SK-N-SH (cell line): Measurements from ENCODE around the gene OR10A3. TPM values are rescaled to one million over a fixed set of nuclear protein-coding genes. Genes with fewer than 3 reads are reported as not detected.

Experiments
- CTCF ChIA-PET: fragments of 300-600, 350-600 bp; formaldehyde crosslinking; extraction: SDS; loops from one replicate; lab custom pipeline; 2021; lab: Yijun Ruan, JAX
- POLR2A ChIA-PET: fragments of 350-600 bp; sonication (Branson Sonifier 250); formaldehyde crosslinking; extraction: SDS; loops from one replicate; lab custom pipeline; 2020; ENCODE audit warnings: antibody characterized with exemption, inconsistent platforms; lab: Yijun Ruan, JAX
- DNase-seq: peaks from one replicate; pipeline ENCODE4 v3.0.0; 2012
- H2AFZ ChIP-seq: fragments of 200-600 bp; sonication (generic); 2 replicates; pipeline ENCODE4 v1.8.1; 2016; ENCODE audit warnings: antibody characterized with exemption, mild to moderate bottlenecking, low read depth
- H3F3A ChIP-seq: fragments of 200-600 bp; sonication (generic); replicated peaks from 2 replicates; pipeline ENCODE3; 2016; ENCODE audit warnings: antibody characterized with exemption, mild to moderate bottlenecking; ENCODE audit not compliant: insufficient read depth
- H3K27ac ChIP-seq, 2 experiments: fragments of 200-500 bp in 1 of 2; fragments of 200-600 bp in 1 of 2; sonication (Bioruptor generic) in 1 of 2; sonication (generic), shearing (Covaris generic) in 1 of 2; 2 replicates each; pipeline versions ENCODE4 v1.5.1 to v1.6.1; 2014 to 2016; ENCODE audit warnings: low read depth in 2 of 2, inconsistent platforms in 1 of 2, low read length in 1 of 2, mild to moderate bottlenecking in 1 of 2, mixed read lengths in 1 of 2
- H3K27me3 ChIP-seq: fragments of 200-600 bp; sonication (generic), shearing (Covaris generic); 2 replicates; pipeline ENCODE4 v1.6.1; 2016; ENCODE audit warnings: mixed run types; ENCODE audit not compliant: insufficient read depth
- H3K36me3 ChIP-seq, 2 experiments: fragments of 200-500 bp in 1 of 2; fragments of 200-600 bp in 1 of 2; sonication (Bioruptor generic) in 1 of 2; sonication (generic) in 1 of 2; replicated peaks in 1 of 2; 2 replicates each; pipeline versions ENCODE3 to v1.5.1; 2014 to 2016; ENCODE audit warnings: low read length in 1 of 2, mild to moderate bottlenecking in 1 of 2; ENCODE audit not compliant: insufficient read depth in 2 of 2, control insufficient read depth in 1 of 2
- H3K4me1 ChIP-seq, 2 experiments: fragments of 200-500 bp in 1 of 2; fragments of 200-600 bp in 1 of 2; sonication (Bioruptor generic) in 1 of 2; sonication (generic), shearing (Covaris generic) in 1 of 2; 2 replicates each; pipeline versions ENCODE4 v1.5.1 to v1.6.1; 2014 to 2016; ENCODE audit warnings: low read depth in 1 of 2, low read length in 1 of 2, mixed run types in 1 of 2; ENCODE audit not compliant: insufficient read depth in 2 of 2, control insufficient read depth in 1 of 2
- H3K4me2 ChIP-seq: fragments of 200-600 bp; sonication (generic), shearing (Covaris generic); 2 replicates; pipeline ENCODE4 v1.6.1; 2017; ENCODE audit warnings: mixed run types
- H3K4me3 ChIP-seq, 2 experiments: fragments of 200-500 bp in 1 of 2; fragments of 200-600 bp in 1 of 2; sonication (Bioruptor generic) in 1 of 2; sonication (generic), shearing (Covaris generic) in 1 of 2; 2 replicates each; pipeline versions ENCODE4 v1.5.1 to v1.8.1; 2014 to 2016; ENCODE audit warnings: low read depth in 2 of 2, inconsistent platforms in 1 of 2, low read length in 1 of 2, mild to moderate bottlenecking in 1 of 2, mixed read lengths in 1 of 2, moderate library complexity in 1 of 2
- H3K79me2 ChIP-seq: fragments of 200-600 bp; sonication (generic); 2 replicates; pipeline ENCODE4 v1.8.1; 2017; ENCODE audit warnings: mild to moderate bottlenecking; ENCODE audit not compliant: insufficient read depth
- H3K9ac ChIP-seq: fragments of 200-600 bp; sonication (generic); 2 replicates; pipeline ENCODE4 v1.6.1; 2017; ENCODE audit warnings: mixed run types
- H3K9me2 ChIP-seq: fragments of 200-600 bp; sonication (generic); 2 replicates; pipeline ENCODE4 v1.6.1; 2017; ENCODE audit warnings: mixed run types
- H3K9me3 ChIP-seq: fragments of 200-600 bp; sonication (generic); 2 replicates; pipeline ENCODE4 v1.6.1; 2017; ENCODE audit warnings: mixed run types, mild to moderate bottlenecking, moderate library complexity
- H4K20me1 ChIP-seq: fragments of 200-600 bp; sonication (generic); 2 replicates; pipeline ENCODE4 v1.6.1; 2017; ENCODE audit warnings: mild to moderate bottlenecking, mixed run types; ENCODE audit not compliant: insufficient read depth
- CHD2 ChIP-seq: fragments of 150-350 bp; IDR thresholded peaks from 2 replicates; pipeline ENCODE4 v1.6.1; 2018; ENCODE audit warnings: low read length; ENCODE audit not compliant: partially characterized antibody
- CTCF ChIP-seq: fragments of 200-600 bp; sonication (generic); IDR thresholded peaks from 2 replicates; pipeline ENCODE4 v1.6.1; 2017; ENCODE audit warnings: antibody characterized with exemption, mild to moderate bottlenecking, moderate library complexity
- ELF1 ChIP-seq: IDR thresholded peaks from 2 replicates; pipeline ENCODE4 v1.4.0; 2012
- GATA2 ChIP-seq: sonication (generic); formaldehyde crosslinking; IDR thresholded peaks from 2 replicates; pipeline ENCODE4 v1.5.0; 2020; ENCODE audit warnings: mild to moderate bottlenecking, missing genetic modification reagents
- IRF3 ChIP-seq: fragments of 150-350 bp; IDR thresholded peaks from 2 replicates; pipeline ENCODE4 v1.6.1; 2016; ENCODE audit warnings: mild to moderate bottlenecking, low read depth, low read length
- MAX ChIP-seq: IDR thresholded peaks from 2 replicates; pipeline ENCODE4 v1.4.0; 2012; ENCODE audit warnings: low read depth
- MXI1 ChIP-seq: IDR thresholded peaks from 2 replicates; pipeline ENCODE4 v1.6.1; 2012; ENCODE audit warnings: mild to moderate bottlenecking, low read depth, low read length, improper control_type of control experiment
- NFIC ChIP-seq: IDR thresholded peaks from 2 replicates; pipeline ENCODE4 v1.4.0; 2012; ENCODE audit warnings: borderline replicate concordance
- NRF1 ChIP-seq: IDR thresholded peaks from 2 replicates; pipeline ENCODE4 v1.6.1; 2012; ENCODE audit warnings: low read depth, mild to moderate bottlenecking, low read length
- POLR2AphosphoS5 ChIP-seq: IDR thresholded peaks from 2 replicates; pipeline ENCODE4 v1.6.1; 2012; ENCODE audit warnings: low read depth, low read length
- RCOR1 ChIP-seq: fragments of 150-350 bp; IDR thresholded peaks from 2 replicates; pipeline ENCODE4 v1.6.1; 2017; ENCODE audit warnings: antibody characterized with exemption, low read length
- REST ChIP-seq: IDR thresholded peaks from 2 replicates; pipeline ENCODE4 v1.6.1; 2012; ENCODE audit warnings: mild to moderate bottlenecking, low read depth, low read length, moderate library complexity
- RXRA ChIP-seq: IDR thresholded peaks from 2 replicates; pipeline ENCODE4 v1.4.0; 2012; ENCODE audit warnings: low read depth, mild to moderate bottlenecking, borderline replicate concordance
- SIN3A ChIP-seq: IDR thresholded peaks from 2 replicates; pipeline ENCODE4 v1.6.1; 2012; ENCODE audit warnings: low read depth, mild to moderate bottlenecking, low read length, moderate library complexity, borderline replicate concordance
- TAF1 ChIP-seq: IDR thresholded peaks from 2 replicates; pipeline ENCODE4 v1.6.1; 2012; ENCODE audit warnings: low read depth, mild to moderate bottlenecking, low read length, moderate library complexity, borderline replicate concordance
- TCF12 ChIP-seq: IDR thresholded peaks from 2 replicates; pipeline ENCODE4 v1.4.0; 2012
- TEAD4 ChIP-seq: IDR thresholded peaks from 2 replicates; pipeline ENCODE4 v1.4.0; 2012; ENCODE audit warnings: mild to moderate bottlenecking, borderline replicate concordance; ENCODE audit not compliant: insufficient read depth
- USF2 ChIP-seq: fragments of 150-350 bp; IDR thresholded peaks from 2 replicates; pipeline ENCODE4 v1.6.1; 2017; ENCODE audit warnings: antibody characterized with exemption, low read length, low read depth, borderline replicate concordance
- YY1 ChIP-seq: IDR thresholded peaks from 2 replicates; pipeline ENCODE4 v1.4.0; 2012; ENCODE audit warnings: low read depth, mild to moderate bottlenecking
- ZBTB33 ChIP-seq: IDR thresholded peaks from 2 replicates; pipeline ENCODE4 v1.4.0; 2012; ENCODE audit warnings: low read depth, borderline replicate concordance
- WGBS: methylation state at CpG from one replicate; pipeline ENCODE4 v1.1.6; 2017; ENCODE audit warnings: low lambda C conversion rate; 5-methylcytosine and 5-hydroxymethylcytosine counted together
- polyA plus RNA-seq, 3 experiments: library from polyadenylated mRNA; depleted of rRNA; stranded (reverse); fragments of >200 nt; gene quantifications; 2 replicates each; pipeline ENCODE4 v1.2.3, GENCODE V29; 2012

OR10A3 gene
- polyA plus RNA-seq, 1 of the 3 experiments (the other 2 are of a cell fraction) = not detected

GRCh38 chr11:7967826-7968225 lies 26.3 kb upstream of the OR10A3 start:
- H3K9ac ChIP-seq = no peak overlapping the region
- ChIA-PET POLR2A (no interaction called here), CTCF (interaction anchor here (0.8 kb wide), 1 partner anchor 19 kb away, joined by 3 read pairs; no protein-coding TSS in a partner anchor)
- no peaks in the 10 kb centered on the region for H3K79me2 ChIP-seq
- peaks cover under 1% of the 10 kb centered on the region for H3F3A ChIP-seq
- H3K4me3 ChIP-seq = no peak overlapping the region
- peaks cover 0 to 12% of the 10 kb centered on the region in 2 experiments; a peak in 1 of 4 replicates for H3K4me1 ChIP-seq
- no peaks in the 10 kb centered on the region for H3K9me3 ChIP-seq
- H4K20me1 ChIP-seq = no peaks in the 10 kb centered on the region
- DNase-seq = no peak
- no peak overlapping the region for H3K27ac ChIP-seq
- H3K27me3 ChIP-seq = no peaks in the 10 kb centered on the region
- H3K36me3 ChIP-seq = no peaks in the 10 kb centered on the region
- TF ChIP-seq MAX = no peak
- TF ChIP-seq USF2 = no peak
- no peak for TF ChIP-seq ELF1
- no peak for TF ChIP-seq TEAD4
- no peak for TF ChIP-seq REST
- no peak for TF ChIP-seq TAF1
- TF ChIP-seq TCF12 = no peak
- TF ChIP-seq RCOR1 = no peak
- no peak for TF ChIP-seq NFIC
- no peak for TF ChIP-seq SIN3A
- no peak for TF ChIP-seq RXRA
- TF ChIP-seq, all 33 proteins: peak for 0
- H2AFZ ChIP-seq = no peak overlapping the region
- H3K4me2 ChIP-seq = no peak overlapping the region
- H3K9me2 ChIP-seq = no peaks in the 10 kb centered on the region

GRCh38 chr11:7967097-7967496 lies 25.6 kb upstream of the OR10A3 start:
- H3K27ac ChIP-seq = no peak overlapping the region
- POLR2A ChIA-PET = no interaction called here

More at GRCh38 chr11:7967097-7967496, 25.6 kb upstream of the OR10A3 start:
- DNase-seq = no peak
- H3K9me3 ChIP-seq = no peaks in the 10 kb centered on the region
- no peaks in the 10 kb centered on the region for H3K79me2 ChIP-seq
- H3K9ac ChIP-seq = no peak overlapping the region
- TF ChIP-seq ZBTB33 = no peak
- no peak for TF ChIP-seq YY1
- TF ChIP-seq CHD2 = no peak
- TF ChIP-seq MXI1 = no peak
- no peak for TF ChIP-seq RCOR1
- no peak for TF ChIP-seq IRF3
- no peak for TF ChIP-seq CTCF
- TF ChIP-seq POLR2AphosphoS5 = no peak
- no peak for TF ChIP-seq GATA2
- TF ChIP-seq NRF1 = no peak
- no peak overlapping the region for H3K4me3 ChIP-seq
- no peaks in the 10 kb centered on the region for H3K9me2 ChIP-seq
- no peaks in the 10 kb centered on the region for H3K27me3 ChIP-seq
- no peaks in the 10 kb centered on the region for H3F3A ChIP-seq
- no peaks in the 10 kb centered on the region for H3K36me3 ChIP-seq
- peaks cover 0 to 12% of the 10 kb centered on the region in 2 experiments; a peak in 1 of 4 replicates for H3K4me1 ChIP-seq
- H2AFZ ChIP-seq = no peak overlapping the region
- H3K4me2 ChIP-seq = no peak overlapping the region
- H4K20me1 ChIP-seq = no peaks in the 10 kb centered on the region
- CTCF ChIA-PET = no interaction called here
- WGBS = 34% methylated on average over 1 of the region's 1 CpG
